Right ventricle myocardium superior (tissue), 1 donor: ENCODE measurements around the gene SHISAL2A. TPM values are rescaled to one million over a fixed set of nuclear protein-coding genes. Genes with fewer than 3 reads are reported as not detected.
A peak's percentile ranks its signal among the peaks of the same experiment; 100 is the strongest.

Experiments
- ATAC-seq: fragments of 200-7000 bp; cut with Tn5 transposase; one replicate; pipeline ENCODE4 v1.9.1; 2020; ENCODE audit warnings: mild to moderate bottlenecking; ENCODE audit not compliant: poor library complexity
- DNase-seq: peaks from one replicate; pipeline ENCODE4 v3.0.0-alpha.2; 2020
- intact Hi-C: fragments of 100-400 bp; cut with DNase I; formaldehyde crosslinking; loops from one replicate; pipeline ENCODE4 v1.11.2; 2022
- total RNA-seq: library from RNA; stranded (reverse); fragmentation: NEBNext Ultra II Directional; extraction: Animal tissue kit (Norgen Biotek cat#: 25700); gene quantifications from one replicate; pipeline ENCODE4 v1.2.1, GENCODE V29; 2021
- donor health status: DM: no; HTN: yes; CAD: no; lungs with severe emphysema.

Gene SHISAL2A
- total RNA-seq, 1 donor from 2014 or later = not detected

DNA sequence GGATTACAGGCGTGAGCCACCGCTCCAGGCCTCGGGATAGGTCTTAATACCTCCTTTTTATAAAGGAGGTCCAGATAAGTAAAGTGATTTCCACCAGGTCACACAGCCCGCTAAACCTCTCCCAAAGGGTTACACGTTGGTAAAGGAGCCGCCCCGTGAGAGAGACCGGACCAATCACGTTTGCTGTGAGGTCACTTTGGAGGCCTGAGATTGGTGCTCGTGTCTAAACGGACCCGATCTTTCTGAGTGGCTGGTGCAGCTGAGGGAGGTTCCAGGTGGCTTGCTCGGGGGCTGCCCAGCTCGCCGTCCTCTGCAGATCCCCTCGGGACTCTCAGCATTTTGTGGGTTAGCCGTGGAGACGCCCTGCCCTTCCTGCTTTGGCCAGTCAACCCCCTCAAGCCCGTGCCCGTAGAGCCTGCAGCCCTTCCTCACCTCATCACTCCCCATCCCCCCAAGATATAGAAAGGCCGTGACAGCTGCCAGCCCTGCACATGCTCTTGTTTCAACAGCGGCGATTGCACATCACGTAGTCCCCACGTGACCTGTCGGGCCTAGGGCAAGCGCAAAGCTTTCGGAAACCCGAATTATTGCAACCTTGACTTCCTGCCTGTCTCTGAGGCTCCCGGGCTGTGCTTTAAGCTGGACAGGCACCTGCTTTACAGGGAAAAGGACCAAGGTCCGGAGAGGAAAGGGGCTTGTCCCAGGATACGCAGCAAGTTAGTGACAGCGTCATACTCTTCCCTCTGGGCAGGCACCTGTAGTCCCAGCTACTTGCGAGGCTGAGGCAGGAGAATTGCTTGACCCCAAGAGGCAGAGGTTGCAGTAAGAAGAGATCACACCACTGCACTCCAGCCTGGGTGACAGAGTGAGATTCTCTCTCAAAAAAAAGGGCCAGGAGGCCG is 70.2 kb downstream of the SHISAL2A start:
- ATAC-seq (peak; percentile 86), DNase-seq (peak; percentile 92)
- intact Hi-C loops = loop anchor here (10.0 kb wide), 1 partner anchor 222 kb away; the partner anchor contains the start of genes ECHDC2 and SCP2

DNA sequence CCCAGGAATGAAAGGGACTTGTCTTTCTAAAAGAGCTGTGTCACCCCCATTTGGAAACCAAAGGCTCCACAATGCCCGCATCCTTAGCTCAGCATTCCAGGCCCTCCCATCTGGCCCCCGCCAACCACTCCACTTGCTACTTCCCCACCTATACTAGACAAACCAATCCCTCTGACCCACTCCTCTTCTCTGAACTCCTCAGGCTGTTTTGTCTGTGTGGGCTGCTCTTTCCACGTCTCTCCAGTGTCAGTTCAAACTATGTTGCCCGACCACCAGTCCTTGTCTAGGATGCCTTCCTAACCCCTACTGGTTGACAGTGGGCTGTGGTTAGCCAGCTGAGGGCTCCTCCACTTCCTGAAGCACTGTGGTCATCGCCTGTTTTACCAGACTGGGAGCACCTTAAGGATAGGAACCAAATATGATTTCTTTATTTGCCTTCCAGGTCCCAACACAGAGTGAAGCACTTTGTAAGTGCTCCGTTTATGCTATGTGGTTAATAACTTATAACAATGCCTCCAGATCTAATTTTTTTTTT is 73.2 kb downstream of the SHISAL2A start:
- DNase-seq (no peak), ATAC-seq (no peak)
- intact Hi-C loops = loop anchor here (10.0 kb wide), 1 partner anchor 219 kb away; the partner anchor contains the start of genes ECHDC2 and SCP2

Other genes with a start within 250 kb of the SHISAL2A start
- 0.22 TPM for gene ORC1, start 228.7 kb upstream of the SHISAL2A start, total RNA-seq
- gene PRPF38A, start 228.6 kb upstream of the SHISAL2A start, total RNA-seq = 18.6 TPM
- gene TUT4, start 80.1 kb upstream of the SHISAL2A start, total RNA-seq = 31.8 TPM
- gene GPX7, start 30.8 kb upstream of the SHISAL2A start, total RNA-seq = 3.9 TPM
- 18.6 TPM for gene COA7, start 65.2 kb downstream of the SHISAL2A start, total RNA-seq
- 75.0 TPM for gene ZYG11B, start 93.3 kb downstream of the SHISAL2A start, total RNA-seq
- gene ZYG11A, start 209.6 kb downstream of the SHISAL2A start, total RNA-seq = not detected